Central memory CD4-positive, alpha-beta T cell (primary cell): ENCODE measurements around the gene MTX3.

Experiments used
- DNase-seq: peaks from one replicate; pipeline ENCODE4 v3.0.0; 2022

Gene MTX3

GRCh38 chr5:79982136-79982535 is 8.9 kb downstream of the MTX3 start:
- no peak for DNase-seq

- DNase-seq = no peak
These were observed 14.1 kb downstream of the MTX3 start for GRCh38 chr5:79976759-79977515.

GRCh38 chr5:79975422-79975821 is 15.6 kb downstream of the MTX3 start:
- DNase-seq = no peak

DNA sequence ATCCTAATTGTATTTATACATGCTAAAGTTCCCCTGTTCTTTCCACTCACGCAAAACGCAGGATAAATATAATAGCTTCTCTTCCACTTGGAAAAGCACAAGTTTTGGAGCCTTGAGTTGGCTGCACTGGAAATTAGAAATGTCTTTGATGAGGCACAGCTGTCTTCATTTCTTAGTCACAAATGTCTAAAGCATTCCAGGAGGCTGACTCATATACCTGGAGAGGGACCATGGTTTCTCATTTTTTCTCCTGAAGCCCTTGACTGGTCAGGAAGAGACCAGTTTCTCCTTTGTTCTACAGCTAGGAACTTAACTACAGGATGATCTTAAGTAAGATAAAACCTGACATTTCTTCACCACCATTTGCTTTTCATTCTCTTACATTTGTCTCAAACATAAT is 16.2 kb downstream of the MTX3 start:
- no peak for DNase-seq

DNA sequence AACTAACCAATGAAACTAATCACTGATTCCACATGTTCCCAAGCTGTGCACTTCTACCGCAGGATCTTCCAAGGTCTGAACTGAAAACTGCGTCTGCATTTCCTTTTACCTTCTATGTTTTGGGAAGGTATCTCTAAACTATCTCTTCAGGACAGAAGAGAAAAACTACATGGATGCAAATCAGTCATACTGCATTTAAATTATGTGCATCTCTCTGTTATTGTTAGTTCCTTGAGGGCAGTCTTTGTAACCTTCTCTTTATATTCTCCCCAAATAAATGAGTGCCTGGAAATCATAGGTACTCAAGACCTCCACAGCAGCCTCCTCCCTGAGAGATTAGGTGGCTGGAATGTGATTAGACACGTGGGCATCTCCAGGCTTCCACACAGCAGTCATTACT is 17.1 kb downstream of the MTX3 start:
- no peak for DNase-seq

DNA sequence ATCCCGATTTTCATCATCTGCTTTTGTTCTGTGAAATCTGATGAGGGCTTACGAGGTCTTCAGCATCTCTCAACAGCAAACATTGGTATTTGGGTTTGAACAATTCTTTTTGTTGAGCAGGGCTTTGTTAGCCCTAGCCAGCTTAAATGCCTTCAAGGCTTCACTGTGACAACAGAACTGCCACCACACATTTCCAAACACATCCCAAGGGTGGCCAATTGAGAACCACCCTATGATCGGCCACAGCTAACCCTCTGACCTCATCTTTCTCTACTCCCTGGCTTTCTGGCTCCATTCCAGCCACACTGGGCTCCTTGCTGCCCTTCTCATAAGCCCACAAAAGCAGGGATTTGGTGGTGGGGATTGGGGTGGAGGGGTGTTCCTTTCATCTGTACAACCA is 17.6 kb downstream of the MTX3 start:
- no peak for DNase-seq

- DNase-seq = no peak
These were observed 19.9 kb downstream of the MTX3 start for GRCh38 chr5:79971156-79971555.

- DNase-seq = no peak
These were observed 24.6 kb downstream of the MTX3 start for GRCh38 chr5:79966448-79966847.

GRCh38 chr5:79964136-79964535 is 26.9 kb downstream of the MTX3 start:
- no peak for DNase-seq

DNA sequence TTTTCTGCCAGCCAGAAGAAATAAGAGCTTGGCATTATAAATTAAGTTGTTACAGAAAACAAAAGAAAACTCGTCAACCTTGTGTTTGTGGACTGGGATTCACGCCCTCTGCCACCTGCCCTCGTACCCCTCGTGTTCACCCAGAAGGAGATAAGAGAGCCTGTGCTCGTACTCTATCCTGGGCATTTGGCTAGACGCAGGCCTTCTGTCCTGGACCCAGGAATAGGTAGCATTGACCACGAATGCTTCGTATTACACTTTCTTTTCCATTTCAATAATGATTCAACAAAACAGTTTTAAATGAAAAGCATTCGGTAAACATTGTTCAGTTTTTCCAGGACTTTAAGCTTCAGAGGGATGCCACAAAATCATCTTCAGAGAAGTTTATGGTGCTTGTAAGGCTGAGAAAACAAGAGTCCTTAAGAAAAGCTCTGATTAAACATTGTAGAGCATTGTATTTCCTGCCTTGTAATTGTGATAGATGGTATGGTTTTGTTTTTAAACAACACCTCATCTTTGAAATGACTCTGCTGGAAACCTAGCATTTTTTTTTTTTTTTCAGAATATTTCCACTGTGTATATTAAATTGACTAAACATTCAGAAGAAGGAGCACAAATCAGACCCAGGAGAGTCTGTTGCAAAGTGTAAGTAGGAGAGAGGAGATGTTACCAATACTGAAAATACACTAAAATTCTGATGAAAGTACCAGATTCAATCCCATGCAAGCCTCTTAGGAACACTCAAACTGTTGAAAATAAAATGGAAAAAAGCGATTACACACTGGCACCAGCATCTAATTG is 27.6 kb downstream of the MTX3 start:
- DNase-seq = no peak

DNA sequence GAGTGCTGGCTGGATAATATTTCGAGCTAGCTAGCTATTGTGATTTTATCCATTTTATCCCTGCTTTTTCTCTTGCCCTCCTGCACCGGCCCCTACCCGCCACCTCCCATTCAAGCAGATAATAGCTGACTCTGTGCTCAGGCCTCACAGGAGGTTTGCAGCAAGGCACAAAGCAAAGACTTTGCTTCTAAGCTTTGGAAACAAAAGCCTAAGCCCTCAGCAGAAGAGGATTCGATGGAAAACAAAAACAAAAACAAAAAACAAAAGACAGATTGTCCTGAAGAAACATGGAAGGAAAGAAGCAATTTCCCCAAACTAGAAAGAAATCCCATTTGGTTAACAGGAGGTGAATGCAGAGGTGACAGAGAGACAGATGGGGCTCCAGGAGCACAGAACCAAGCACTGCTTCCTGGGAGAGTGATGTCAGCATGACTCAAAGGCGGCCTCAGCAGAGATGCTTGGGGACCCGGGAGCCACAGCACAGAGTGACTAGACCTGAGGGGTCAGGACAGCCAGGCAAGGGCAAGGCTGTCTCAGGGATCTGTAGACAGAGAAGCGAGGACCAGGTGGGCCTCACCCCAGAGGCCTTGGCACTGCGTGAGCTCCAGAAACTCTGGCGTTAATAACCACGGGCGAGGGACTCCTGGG is 28.4 kb downstream of the MTX3 start:
- no peak for DNase-seq

DNA sequence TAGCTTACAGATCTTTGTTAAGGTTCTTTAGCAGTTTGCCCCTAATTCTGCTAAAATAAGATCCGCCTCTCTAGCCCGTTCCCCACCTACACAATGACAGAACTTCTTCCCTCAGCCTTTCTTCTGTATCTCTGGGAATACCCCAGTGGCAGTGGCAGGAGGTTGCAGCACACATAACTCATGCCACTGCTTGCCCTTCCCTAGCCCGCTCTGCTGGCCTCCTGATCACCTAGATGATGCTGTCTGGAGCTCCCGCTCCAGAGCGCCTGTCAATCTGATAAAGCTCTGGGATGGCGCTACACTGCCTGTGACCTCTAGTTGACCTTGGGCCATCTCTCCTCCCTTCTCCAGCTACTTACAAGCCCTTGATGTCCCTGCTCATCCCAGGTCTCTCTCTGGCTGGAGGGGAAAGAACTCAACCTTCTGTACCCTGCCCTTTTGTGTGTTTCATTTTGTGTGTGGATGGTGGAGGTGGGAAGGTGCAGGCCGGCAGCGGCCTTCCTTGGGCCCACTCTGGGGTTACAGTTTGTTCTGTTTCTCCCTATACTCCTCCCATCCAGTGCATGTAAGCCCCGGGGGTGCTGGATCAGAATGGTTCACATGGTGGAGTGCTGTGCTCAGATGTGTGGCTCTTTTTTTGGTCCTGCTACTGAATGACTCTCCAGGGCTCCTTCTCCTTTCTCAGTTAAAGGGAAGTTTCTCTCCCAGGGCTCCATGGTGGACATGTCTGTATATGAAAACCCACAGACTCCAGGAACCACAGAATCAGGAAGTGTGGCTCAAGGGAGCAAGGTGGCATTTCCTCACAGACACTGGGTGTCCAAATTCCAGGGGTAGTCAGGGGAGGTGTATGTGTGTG is 29.1 kb downstream of the MTX3 start:
- DNase-seq = no peak

- no peak for DNase-seq
These were observed 31.7 kb downstream of the MTX3 start for GRCh38 chr5:79959407-79959806.

GRCh38 chr5:79955941-79956670 is 35.0 kb downstream of the MTX3 start:
- no peak for DNase-seq

GRCh38 chr5:79955356-79955895 is 35.6 kb downstream of the MTX3 start:
- DNase-seq = no peak

DNA sequence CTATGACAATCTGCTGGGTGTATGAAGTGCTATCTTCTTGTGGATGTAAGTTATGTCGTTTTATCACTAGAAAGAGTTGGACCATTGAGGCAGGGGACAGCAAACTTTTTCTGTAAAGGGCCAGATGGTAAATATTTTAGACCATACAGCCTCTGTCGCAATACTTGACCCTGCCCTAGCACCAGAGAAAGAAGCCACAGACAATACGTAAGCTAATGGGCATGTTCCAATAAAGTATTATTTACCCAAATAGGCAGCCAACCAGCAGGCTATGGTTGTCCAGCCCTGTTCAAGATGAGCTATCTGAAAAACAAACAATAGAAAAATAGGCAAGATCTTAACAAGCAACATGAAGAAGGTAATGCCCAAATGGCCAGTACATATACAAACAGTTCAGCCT is 36.4 kb downstream of the MTX3 start:
- no peak for DNase-seq

DNA sequence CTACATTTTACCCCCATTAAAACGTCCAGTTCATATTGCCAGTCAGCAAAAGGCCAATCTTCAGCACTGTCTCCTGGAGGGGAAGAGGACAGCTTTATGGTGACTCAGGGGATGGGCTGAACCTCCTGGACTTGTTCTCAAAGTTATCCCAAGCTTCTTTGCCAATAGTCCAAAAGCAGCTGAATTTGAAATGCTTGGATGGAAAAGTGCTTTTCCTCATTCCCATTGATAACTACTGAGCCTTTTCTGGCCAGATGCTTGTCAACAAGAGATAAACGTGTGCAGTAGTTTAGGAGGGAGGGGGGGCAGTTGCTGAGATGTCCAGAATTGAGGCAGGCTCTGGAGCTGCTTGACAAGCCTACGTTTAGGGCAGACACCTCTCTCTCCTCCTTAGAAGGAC is 43.5 kb downstream of the MTX3 start:
- DNase-seq = no peak

DNA sequence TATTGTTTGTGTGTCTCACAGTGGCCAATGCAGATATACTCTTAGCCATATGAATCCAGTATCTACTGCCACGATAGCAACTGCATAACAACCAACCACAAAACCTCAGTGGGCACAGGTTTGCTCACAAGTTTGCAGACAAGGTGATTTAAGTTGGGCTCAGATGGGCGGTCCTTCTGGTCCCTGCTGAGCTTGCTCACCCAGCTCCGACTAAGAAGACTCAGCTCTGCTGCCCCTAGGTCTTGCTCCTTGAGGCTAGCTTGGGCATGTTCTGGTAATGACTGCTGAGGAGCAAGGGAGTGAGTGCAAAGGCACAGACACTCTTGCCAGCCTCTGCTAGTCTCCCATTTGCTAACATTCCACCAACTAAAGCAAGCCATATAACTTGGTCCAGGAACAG is 52.6 kb downstream of the MTX3 start:
- no peak for DNase-seq

DNA sequence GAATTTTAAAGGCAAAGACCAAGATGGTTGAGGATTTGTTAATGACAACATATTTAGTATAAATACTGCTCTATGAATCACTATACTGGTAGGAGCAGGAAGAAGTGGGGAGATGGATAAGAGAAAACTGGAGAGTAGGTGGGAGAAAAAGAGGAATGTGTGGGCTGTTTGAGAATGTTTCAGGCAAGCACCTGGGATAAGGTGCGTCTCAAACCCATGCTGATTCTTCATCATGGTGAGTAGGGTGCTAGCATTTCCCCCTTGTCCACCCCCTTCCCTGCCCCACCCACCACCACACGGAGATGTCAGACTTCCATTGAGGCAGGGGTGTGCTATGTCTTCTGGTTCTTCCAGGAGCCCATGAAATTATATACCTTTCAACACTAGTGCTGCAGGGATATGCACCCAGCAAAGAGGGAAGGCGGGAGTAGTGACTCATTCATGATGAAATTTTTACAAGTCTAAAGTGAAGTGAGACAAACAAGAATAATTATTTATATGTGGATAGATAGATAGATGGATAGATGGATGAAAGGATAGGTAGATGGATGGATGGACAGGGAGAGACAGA is 54.3 kb downstream of the MTX3 start:
- DNase-seq = no peak

GRCh38 chr5:79936002-79936645 is 54.9 kb downstream of the MTX3 start:
- no peak for DNase-seq

DNA sequence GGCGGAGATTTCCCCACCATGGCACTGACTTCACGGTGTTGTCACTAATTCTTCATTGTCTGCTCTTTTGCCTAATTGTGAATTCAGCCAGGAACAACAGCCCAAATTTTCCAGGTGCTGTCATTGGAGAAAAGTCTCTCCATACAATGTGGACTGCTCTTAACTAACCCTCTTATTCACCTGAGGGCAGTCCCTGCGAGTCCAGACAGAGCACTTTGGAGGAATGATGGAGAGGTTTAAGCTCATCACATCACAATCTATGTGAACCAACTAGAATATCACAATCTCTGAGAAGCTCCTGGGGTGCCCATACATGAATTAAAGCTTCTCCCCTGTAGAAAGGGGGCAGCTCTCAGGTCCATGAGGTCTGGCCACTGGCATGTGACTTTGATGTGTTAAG is 56.4 kb downstream of the MTX3 start:
- DNase-seq = no peak
